Measurements from ENCODE around the gene ITGA1. TPM values are rescaled to one million over a fixed set of nuclear protein-coding genes. Genes with fewer than 3 reads are reported as not detected.

The ITGA1 gene
- total RNA-seq, 2 donors from 2014 or later, result 125 to 169 TPM

DNA sequence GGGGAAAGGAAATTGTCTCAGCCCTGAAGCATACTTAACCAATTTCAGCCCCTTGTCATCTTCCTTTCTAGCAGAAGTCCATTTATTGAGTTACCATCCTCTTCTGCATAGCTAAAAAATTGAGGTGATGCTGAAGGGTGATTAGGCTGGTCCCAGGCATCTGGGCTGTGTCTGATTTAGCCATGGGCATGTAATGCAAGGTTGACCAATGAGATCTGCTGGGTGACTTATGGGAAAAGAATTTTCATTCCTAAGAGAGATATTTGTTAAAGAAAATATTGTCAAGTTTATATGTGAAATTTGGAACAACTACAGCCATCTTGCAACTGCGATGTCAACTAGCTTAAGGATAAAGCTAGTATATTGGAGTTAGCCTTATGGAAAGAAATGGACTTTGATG lies 206.6 kb downstream of the ITGA1 start:
- no peak for ATAC-seq (ENCODE audit: insufficient number of reproducible peaks, low FRiP score, low read depth)
- H3K9me3 ChIP-seq, result no peaks in the 10 kb centered on the region
- no peak overlapping the region for H3K4me3 ChIP-seq
- TF ChIP-seq, protein P1, sequence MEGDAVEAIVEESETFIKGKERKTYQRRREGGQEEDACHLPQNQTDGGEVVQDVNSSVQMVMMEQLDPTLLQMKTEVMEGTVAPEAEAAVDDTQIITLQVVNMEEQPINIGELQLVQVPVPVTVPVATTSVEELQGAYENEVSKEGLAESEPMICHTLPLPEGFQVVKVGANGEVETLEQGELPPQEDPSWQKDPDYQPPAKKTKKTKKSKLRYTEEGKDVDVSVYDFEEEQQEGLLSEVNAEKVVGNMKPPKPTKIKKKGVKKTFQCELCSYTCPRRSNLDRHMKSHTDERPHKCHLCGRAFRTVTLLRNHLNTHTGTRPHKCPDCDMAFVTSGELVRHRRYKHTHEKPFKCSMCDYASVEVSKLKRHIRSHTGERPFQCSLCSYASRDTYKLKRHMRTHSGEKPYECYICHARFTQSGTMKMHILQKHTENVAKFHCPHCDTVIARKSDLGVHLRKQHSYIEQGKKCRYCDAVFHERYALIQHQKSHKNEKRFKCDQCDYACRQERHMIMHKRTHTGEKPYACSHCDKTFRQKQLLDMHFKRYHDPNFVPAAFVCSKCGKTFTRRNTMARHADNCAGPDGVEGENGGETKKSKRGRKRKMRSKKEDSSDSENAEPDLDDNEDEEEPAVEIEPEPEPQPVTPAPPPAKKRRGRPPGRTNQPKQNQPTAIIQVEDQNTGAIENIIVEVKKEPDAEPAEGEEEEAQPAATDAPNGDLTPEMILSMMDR (IDR thresholded peaks at IDR 0.05), result no peak
- H3K4me1 ChIP-seq (ENCODE audit: control insufficient read depth in 1 of 2, low read depth in 2 of 2), result peaks cover 0 to 11% of the 10 kb centered on the region in 2 donors
- H3K27ac ChIP-seq, result no peak overlapping the region
- H3K27me3 ChIP-seq (replicated peaks; ENCODE audit: insufficient read depth), result no peaks in the 10 kb centered on the region
- DNase-seq (ENCODE audit: low spot score), result no peak
- H3K36me3 ChIP-seq, result no peaks in the 10 kb centered on the region

DNA sequence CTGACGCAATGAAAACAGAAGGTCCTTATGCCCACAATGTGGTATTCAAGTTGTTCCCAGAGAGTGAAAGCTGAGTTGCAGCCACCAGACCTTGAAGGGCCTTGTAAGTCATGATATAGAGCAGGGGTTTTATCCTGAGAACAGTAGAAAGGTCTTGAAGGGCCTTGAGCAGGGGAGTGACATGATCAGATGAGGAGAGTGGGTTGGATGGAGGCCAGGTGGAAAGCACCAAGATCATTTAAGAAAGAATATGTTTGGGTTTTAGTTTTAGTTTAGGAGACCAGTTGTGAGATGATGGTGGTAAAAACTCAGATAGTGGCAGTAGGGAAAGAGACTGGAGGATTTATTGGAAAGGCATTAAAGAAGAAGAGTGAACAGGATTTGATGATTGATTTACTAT lies 207.4 kb downstream of the ITGA1 start:
- Histone ChIP-seq H3K27ac (no peak overlapping the region), H3K4me1 (ENCODE audit: control insufficient read depth in 1 of 2, low read depth in 2 of 2) (peaks cover 0 to 2% of the 10 kb centered on the region in 2 donors), H3K27me3 (replicated peaks; ENCODE audit: insufficient read depth) (no peaks in the 10 kb centered on the region), H3K4me3 (no peak overlapping the region), H3K9me3 (no peaks in the 10 kb centered on the region), H3K36me3 (no peaks in the 10 kb centered on the region)
- DNase-seq (ENCODE audit: low spot score) (no peak), ATAC-seq (ENCODE audit: insufficient number of reproducible peaks, low FRiP score, low read depth) (no peak)
- TF ChIP-seq, protein P1 (IDR thresholded peaks at IDR 0.05), result no peak

DNA sequence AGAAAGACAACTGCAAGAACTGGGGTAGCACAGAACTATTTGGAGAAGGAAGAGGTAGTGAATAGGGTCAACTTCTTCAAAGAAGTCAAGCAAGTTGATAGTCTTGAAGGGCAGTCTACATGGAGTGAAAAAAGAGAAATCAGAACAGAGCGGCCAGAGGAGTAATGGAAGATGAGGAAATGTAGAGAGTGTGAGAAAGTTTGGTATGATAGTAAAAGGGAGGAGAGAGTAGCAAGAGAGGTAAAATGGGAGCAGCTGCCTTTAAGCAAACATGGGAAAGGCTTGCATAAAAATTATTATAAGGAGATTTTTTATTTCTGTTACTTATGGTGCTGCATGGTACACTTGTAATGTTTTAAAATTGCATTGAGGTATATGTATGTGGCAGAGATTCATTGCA lies 208.2 kb downstream of the ITGA1 start:
- H3K9me3 ChIP-seq, result no peaks in the 10 kb centered on the region
- no peak overlapping the region for H3K27ac ChIP-seq
- H3K36me3 ChIP-seq, result no peaks in the 10 kb centered on the region
- DNase-seq (ENCODE audit: low spot score) (no peak), ATAC-seq (ENCODE audit: insufficient number of reproducible peaks, low FRiP score, low read depth) (no peak)
- H3K27me3 ChIP-seq (replicated peaks; ENCODE audit: insufficient read depth), result no peaks in the 10 kb centered on the region
- H3K4me1 ChIP-seq (ENCODE audit: control insufficient read depth in 1 of 2, low read depth in 2 of 2), result no peaks in the 10 kb centered on the region
- TF ChIP-seq, protein P1 (IDR thresholded peaks at IDR 0.05), result no peak
- no peak overlapping the region for H3K4me3 ChIP-seq

DNA sequence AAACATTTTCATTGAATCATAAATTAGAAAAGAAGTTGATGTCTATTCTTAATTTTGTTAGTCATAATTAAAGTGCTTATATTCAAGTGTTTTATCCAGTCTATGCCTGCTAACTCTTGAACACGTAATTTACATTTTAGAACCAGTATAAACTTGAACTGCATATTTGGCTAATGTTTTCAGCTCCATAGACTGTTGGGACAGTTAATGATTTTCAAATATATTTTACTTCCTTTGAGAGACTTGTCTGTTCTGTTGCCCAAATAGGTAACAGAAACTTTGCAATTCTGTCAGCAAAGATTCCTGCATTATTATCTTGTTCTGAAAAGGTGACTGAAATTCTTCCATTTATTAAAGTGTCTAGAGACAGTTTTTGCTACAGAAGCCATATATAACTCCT lies 209.3 kb downstream of the ITGA1 start:
- Histone ChIP-seq H3K9me3 (no peaks in the 10 kb centered on the region), H3K27ac (no peak overlapping the region), H3K36me3 (no peaks in the 10 kb centered on the region), H3K4me3 (no peak overlapping the region), H3K4me1 (ENCODE audit: control insufficient read depth in 1 of 2, low read depth in 2 of 2) (no peaks in the 10 kb centered on the region), H3K27me3 (replicated peaks; ENCODE audit: insufficient read depth) (no peaks in the 10 kb centered on the region)
- ATAC-seq (ENCODE audit: insufficient number of reproducible peaks, low FRiP score, low read depth), result no peak
- no peak for DNase-seq (ENCODE audit: low spot score)
- TF ChIP-seq, protein P1 (IDR thresholded peaks at IDR 0.05), result no peak

DNA sequence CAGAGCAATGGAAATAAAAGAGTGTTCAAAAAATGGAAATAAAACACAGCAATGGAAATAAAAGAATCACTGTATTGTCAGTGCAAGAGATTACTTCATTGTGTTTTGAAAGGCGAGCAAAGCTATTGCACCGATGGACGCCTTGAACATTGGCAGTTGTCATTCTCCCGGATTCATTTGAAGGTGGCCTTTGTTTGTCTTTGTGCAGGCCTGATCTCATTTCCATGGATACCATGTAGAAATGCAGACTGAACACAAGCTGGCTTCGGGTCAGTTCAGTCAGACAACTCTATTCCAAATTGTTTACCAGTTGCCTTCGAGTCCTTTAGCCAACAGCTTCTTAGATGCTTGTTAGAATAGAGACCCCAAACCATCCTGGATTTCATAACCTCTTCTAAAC lies 209.7 kb downstream of the ITGA1 start:
- TF ChIP-seq, protein P1 (IDR thresholded peaks at IDR 0.05), result no peak
- no peak overlapping the region for H3K4me3 ChIP-seq
- no peak for DNase-seq (ENCODE audit: low spot score)

More for the DNA sequence above, 209.7 kb downstream of the ITGA1 start:
- Histone ChIP-seq H3K9me3 (no peaks in the 10 kb centered on the region), H3K27ac (no peak overlapping the region), H3K36me3 (no peaks in the 10 kb centered on the region), H3K4me1 (ENCODE audit: control insufficient read depth in 1 of 2, low read depth in 2 of 2) (no peaks in the 10 kb centered on the region), H3K27me3 (replicated peaks; ENCODE audit: insufficient read depth) (no peaks in the 10 kb centered on the region)
- no peak for ATAC-seq (ENCODE audit: insufficient number of reproducible peaks, low FRiP score, low read depth)
